Fibroblast of peridontal ligament (primary cell): Measurements from ENCODE around the gene NGEF.
"Not testable (repeated sequence)": the region's sequence is repeated elsewhere in the genome, so short reads cannot be mapped to it uniquely, and the experiment has no call there.

Experiments
- DNase-seq: peaks from one replicate; pipeline ENCODE4 v3.0.0-alpha.2; 2010; ENCODE audit errors: extremely low read depth

NGEF gene

GRCh38 chr2:232927032-232927792 is 85.8 kb downstream of the NGEF start:
- DNase-seq, result no peak

- DNase-seq, result no peak
Measured at GRCh38 chr2:232926431-232926939, 86.6 kb downstream of the NGEF start.

GRCh38 chr2:232925821-232926156 is 87.3 kb downstream of the NGEF start:
- no peak for DNase-seq

DNA sequence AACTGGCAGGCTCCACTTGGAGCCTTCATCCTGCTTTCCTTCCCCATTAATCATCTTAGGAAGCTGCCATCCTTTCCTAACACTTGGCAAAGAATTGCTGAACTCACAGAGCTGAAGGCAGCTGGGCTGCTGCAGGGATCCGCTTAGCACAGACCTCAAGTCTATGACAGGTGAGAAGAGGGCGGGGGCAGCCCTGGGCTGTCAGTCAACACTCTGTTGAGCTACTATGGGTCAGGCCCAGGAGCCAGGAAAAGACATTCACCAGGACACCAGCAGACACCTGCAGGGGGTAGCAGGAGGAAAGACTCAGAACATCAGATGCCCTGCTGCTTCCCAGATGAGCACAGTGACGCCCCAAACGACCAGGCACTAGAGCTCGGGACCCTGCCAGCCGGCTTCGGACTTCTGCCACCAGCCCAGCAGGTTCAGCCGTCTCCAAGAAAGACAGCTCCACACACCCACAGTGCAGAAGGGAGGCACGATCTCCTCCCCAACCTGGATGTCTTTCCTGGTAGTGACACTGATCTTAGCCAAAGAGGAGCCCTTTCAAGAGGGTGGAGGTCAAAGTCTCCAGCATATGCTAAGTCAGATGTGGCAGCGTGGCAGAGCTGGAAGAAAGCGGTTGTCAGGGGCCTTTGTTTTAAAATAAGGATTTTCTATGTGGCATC is 87.8 kb downstream of the NGEF start:
- no peak for DNase-seq

DNA sequence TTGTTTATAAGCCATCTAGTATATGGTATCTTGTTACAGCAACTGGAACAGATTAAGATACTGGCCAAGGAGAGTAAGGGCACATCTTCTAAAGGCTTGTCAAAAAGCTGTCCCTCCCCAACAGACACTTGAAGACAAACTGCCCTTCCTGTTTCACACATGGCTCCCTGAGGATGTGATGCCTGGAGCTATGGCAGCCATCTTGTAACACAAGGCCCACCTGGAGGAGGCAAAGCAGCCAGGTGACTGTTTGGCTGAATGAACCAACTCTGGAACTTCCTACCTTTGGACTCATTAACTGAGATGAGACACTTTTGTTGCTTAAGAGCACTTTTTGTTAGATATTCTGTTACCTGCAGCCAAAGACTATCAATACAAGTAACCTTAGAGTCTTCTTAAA is 88.6 kb downstream of the NGEF start:
- no peak for DNase-seq

GRCh38 chr2:232920760-232921159 is 92.3 kb downstream of the NGEF start:
- DNase-seq, result no peak

DNA sequence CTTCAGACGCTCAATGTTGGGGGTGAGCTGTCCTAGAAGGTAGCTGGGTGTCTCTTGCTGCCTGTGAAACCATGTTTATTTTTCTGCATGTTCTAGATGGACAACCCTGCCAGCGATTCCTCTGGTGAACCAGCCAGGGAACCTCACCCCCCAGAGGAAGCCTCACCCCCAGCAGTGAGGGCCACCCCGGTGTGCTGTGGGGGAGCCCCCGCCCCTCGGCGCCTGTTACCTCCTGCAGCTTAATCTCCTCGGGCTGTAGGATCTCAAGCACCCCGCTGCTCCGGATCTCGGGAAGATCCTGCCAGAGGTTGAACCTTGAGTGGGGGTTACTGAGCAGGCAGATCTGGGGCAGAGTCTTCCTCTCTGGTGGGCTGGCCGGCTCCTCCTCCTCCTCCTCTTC is 93.0 kb downstream of the NGEF start:
- no peak for DNase-seq

GRCh38 chr2:232919141-232919540 is 93.9 kb downstream of the NGEF start:
- no peak for DNase-seq

- no peak for DNase-seq
Measured at GRCh38 chr2:232913903-232914302, 99.2 kb downstream of the NGEF start.

- no peak for DNase-seq
Measured at GRCh38 chr2:232911712-232912277, 101.3 kb downstream of the NGEF start.

DNA sequence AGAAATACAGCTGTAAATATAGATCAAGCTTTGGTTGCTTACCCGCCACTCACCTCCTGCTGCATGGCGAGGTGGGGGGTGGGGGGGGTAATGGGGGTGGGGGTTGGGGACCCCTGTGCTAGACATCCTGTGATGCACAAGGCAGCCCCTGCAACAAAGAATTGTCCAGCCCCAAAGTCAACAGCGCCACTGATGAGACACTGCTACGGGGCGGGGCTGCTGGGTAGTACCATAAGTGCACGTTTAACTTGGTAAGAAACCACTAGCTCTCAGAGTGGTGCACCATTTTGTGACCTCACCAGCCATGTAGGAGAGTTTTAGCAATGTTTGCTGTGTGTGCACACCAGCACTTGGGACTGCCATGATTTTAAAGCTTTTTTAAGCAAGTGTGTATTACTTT is 102.7 kb downstream of the NGEF start:
- no peak for DNase-seq

DNA sequence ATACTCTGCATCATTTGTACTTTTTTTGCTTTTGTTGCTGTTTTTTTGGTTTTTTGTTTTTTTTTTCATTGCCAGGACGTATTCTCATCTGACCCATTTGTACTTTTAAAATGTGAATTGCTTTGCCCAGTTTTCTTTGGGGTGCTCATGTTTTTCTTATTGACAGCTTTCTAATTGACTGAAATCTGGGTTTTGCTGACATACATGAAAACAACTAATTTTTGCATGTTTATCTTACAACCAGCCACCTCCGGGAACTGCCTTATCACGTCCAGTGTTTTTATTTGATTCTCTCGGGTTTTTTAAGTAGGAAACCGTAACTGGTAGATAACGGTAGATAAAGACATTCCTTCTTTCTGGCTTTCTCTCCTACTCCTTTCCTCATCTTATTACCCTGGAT is 104.4 kb downstream of the NGEF start:
- DNase-seq, result no peak

GRCh38 chr2:232907718-232908085 is 105.4 kb downstream of the NGEF start:
- not testable (repeated sequence) for DNase-seq

- not testable (repeated sequence) for DNase-seq
Measured at GRCh38 chr2:232906867-232907717, 106.0 kb downstream of the NGEF start.

GRCh38 chr2:232903989-232904388 is 109.1 kb downstream of the NGEF start:
- no peak for DNase-seq

- DNase-seq, result peak; percentile 73
Measured at GRCh38 chr2:232901736-232902578, 111.1 kb downstream of the NGEF start.

GRCh38 chr2:232900811-232901735 is 112.0 kb downstream of the NGEF start:
- no peak for DNase-seq

DNA sequence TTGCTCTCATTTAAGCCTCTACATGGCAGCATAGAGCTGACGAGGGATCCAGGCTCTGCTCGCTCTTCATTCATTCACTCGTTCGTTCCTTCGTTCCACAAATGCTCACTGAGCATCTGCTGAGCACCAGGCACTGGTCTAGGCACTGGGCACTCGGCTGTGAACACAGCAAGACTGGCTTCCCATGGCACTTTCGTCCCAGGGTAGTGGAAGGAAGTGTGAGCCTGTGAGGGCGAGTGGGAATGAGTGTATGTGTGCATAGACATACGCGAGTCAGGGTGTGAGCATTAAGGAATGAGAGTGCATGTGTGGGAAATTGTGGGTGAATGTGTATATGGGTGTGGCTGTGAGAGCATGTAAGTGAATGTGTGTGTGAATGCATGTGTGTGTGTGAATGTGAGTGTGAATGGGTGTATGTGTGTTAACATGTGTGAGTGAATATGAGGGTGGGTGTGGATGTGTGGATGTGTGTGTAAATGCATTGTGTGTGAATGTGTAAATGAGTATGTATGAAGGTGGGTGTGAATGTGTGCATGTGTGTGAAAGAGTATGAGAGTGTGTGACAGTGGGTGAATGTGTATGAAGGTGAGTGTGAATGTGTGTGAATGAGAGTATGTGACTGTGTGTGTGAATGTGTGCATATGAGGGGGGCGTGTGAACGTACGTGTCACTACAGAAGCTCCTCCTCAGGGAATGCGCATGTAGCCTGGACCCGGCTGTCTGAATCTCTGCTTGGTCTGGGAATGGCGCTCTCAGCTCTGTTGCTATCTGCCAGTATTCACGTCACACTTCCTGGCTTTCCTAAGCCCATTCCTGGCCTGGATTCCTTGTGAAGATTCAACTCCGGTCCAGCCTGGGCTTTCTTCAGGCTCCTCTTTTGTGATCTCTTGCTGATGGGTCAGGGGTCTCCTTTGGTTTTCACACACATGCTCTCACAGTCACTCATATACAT is 114.2 kb downstream of the NGEF start:
- DNase-seq, result no peak
